Stimulated activated CD8-positive, alpha-beta memory T cell treated with anti-CD3 and anti-CD28 coated beads, Interleukin-4, amount 100 ng/mL, for 1 hour (primary cell): ENCODE results near the gene WDR4.
"Not testable (repeated sequence)": the region's sequence is repeated elsewhere in the genome, so short reads cannot be mapped to it uniquely, and the experiment has no call there.

Experiments
- DNase-seq, 2 donors: peaks; one replicate each; pipeline ENCODE4 v3.0.0-alpha.2; 2020; ENCODE audit warnings: low read depth in 2 of 2, low spot score in 1 of 2

The WDR4 gene

DNA sequence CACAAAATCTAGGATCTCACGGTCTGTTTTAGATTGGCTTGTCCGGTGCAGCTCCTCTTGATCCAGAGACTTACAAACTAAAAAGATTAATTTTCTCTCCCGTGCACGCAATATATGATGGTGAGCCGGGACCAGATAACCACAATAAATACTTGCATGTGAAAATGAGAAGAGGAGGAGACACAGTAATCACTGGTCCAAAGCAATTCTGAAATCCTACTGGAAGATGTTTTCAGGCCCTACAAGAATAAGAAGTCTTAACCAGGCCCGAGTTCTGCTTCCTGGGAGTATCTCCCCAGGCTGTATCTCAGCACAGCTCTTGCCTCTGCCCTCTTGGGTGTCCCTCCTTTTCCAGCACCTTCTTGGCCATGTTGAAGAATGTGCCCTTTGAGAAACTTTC, 1.0 kb upstream of the WDR4 start:
- no peak for DNase-seq

DNA sequence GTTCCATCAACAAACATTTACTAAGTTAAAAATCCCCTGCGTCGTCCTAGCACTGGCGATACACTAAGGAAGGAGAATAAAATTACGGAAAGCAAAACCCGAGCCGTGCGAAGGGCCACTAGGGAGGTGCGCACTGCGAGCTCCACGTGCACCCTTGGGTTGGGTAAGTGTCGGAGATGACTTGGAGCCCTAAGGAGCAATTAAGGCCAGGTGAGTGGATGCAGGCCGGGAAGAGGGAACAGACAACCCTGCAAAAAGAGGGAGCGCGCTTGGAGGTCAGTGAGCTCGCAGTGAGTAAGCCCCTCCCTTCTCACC, 704 bp downstream of the WDR4 start:
- DNase-seq: no peak

DNA sequence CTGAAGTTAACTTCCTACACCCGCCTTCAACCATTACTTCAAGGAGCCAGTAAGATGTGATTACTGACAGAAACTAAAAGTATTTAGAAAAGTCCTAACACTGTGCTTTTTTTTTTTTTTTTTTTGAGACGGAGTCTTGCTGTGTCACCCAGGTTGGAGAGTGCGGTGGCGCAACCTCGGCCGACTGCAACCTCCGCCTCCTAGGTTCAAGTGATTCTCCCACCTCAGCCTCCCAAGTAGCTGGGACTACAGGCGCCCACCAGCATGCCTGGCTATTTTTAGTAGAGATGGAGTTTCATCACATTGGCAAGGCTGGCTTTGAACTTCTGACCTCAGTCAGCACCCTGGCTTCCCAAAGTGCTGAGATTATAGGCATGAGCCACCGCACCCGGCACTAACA, 3.5 kb downstream of the WDR4 start:
- not testable (repeated sequence) for DNase-seq

DNA sequence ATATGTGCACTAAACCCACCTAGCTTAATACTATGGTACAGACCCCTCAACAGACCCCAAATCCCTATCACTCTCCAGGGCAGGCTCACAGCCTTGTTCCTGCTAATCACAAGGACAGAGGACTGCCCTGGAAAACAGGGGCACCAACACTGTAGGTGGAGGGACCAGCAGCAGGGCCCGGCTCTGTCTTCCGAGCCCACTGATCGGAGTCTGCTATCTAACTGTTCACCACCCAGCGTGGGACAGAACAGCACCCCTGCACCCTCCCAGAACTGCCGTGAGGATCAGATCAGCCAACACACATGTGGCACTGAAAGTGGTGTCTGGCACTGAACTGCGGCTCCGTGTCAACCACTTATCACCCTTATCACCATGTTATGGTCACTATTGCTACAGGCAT, 6.2 kb downstream of the WDR4 start:
- no peak for DNase-seq

DNA sequence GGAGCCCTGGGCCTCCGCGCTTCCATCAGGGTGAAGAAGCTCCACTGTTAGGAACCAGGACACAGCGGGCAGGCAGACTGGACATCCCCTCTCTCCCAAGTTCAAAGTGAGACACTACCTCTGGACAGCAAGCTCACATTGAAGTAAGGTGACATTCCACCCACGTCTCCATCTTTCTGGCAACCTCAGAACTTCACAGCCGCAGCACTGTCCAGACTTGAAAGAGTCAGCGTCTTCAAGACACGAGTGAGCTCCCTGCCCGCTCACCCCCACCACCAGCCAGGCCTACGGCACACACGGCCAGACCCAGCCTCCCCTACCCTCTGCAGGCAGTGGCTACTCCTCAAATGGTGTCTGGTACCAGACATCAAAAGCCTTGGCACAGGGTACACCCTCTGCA, 11.1 kb downstream of the WDR4 start:
- DNase-seq: no peak

DNA sequence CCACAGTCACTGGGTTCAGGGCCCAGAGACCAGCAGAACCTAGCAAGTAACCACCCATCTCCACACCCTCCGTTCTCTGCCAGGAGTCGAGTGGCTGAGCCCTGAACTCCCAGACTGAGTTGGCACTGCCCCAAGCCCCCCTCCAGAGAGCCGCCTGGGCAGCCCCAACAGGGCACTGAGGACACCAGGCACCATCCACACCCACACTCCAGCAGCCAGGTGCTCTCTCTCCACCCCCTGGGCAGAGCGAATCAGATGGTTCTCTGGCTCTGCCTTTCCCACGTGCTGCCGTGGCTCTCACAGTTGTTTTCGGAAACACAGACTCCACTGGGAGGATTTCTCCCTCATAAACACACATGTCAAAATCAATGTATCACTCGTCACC, 13.6 kb downstream of the WDR4 start:
- no peak for DNase-seq

DNA sequence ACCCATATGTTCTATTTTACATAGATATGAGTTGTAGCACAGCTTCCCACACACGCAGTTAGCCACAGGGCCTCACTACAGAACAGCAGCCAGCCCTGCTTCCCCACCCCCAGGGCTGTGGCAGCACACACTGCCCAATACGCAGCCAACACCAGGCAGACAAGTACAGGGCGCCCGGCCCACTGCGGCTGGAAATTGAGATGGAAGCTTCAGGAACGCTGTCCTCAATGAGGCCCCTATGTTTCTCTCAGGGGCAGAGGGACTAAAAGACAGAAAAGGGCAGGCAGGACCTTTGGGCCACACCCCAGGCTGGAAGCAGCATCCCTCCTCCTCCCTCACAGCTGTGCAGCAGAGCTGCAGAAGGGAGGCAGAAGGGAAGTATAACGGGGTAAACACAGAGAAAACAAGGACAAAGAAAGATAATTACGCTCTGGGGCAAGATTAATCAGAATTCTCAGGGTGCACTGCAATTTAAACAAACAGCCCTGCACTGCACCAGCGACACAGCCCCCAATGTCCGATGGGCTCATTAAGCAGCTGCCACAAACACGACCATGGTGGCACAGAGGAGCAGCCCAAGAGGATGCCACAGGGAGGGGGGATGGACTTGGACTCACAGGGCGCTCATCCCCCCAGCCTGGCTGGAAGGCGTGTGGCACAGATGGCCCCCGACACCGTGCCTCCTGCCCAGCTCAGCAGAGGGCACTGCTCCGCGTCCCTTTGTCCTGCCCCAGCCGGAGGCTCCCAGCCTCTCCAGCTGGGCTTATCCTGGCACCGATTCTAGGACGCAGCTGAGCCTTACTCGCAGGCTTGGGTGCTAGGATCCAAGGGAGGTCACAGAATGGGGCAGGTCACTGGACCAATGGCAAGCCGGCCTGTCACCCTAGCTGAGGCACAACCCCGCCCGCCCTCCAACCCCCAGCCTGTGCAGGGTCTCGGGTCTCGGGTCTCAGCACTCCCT, 14.2 kb downstream of the WDR4 start:
- DNase-seq: no peak

DNA sequence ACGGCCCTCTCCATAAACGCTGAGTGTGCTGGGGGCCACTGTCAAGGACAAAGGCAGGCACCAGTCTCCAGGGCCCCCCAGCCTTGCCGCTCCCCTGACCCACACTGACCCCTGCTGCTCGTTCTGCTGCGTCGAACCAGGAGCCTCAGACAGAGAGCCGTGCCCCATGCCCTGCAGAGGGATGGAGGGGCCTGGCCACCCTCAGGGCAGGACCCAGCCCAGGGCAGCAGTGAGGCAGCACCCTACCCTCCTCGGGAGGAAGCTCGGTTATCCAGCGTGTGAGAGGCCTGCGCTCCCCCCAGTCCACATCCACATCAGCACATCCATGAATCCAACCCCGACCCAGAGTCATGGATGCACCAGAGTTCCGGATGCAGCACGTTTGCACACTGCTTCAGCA, 15.1 kb downstream of the WDR4 start:
- DNase-seq: no peak

DNA sequence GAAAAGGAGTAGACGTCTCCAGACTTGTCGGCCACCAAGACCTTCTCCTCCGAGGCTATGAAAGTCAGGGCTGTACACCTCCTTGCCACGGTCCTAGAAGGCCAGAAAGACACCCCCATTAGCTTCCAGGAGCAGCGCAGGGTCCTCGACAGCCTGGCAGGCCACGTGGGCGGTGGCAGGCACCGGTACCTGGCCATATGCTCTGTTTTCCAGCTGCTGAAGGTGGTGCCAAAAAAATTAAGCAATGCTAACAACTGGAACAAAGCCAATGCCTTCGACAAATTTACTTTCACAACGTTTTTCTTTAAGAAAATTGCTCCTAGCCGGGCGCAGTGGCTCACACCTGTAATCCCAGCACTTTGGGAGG, 15.9 kb downstream of the WDR4 start:
- DNase-seq: no peak

DNA sequence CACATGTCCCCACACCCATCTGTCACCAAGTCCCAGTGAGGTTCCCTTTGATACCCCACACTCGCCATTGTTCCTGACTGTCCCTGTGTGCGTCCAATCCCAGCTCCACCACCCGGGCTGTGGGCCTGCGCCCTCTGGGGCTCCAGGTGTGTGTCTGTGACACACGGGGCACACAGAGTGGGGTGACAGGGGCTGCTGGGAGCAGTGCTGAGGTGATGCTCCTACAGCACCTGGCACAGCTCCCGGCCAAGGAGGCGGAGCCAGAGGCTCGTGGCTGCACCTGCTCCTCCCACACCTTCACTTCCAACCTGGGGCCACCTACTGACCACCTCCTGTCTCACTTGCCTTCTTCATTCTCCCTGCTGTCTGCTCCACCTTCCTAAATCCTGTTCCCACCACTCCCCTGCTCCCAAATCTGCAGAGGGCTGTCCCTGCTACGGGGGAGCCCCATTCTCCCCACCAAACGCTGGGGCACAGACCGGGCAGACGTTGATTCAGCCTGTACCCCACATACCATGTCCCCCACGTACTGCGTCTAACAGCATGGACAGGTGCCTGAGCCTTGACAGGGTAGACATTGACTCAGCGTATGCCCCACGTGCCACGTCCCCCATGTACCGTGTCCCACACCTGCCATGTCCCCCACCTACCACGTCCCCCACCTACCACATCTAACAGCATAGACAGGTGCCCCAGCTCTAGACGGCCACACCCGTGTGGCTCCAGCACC, 16.4 kb downstream of the WDR4 start:
- DNase-seq: no peak

DNA sequence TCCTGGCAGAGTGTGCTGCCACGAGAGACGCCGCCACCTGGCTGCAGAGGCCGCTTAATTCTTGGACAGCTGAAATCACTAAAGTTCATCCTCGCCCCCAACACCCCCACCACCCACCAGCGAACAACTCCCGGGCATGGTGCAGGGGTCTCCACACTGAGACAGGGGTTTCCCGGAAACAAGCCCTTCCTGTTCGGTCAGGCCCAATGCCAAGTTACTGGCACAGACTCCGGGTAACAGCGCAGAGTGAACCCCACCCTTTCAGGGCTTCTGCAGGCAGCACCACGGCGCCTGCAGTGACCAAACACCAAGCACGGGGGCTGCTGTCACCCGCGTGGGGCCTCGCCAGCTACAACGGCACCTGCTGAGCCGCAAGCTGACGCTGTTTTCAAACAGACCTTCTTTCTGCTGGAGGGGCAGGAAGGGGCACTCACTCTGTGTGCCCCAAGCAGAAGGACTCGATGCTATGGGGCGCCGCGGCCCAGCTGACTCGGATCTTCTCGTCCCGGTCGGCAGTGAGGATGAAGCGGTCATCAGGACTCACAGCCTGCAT, 17.4 kb downstream of the WDR4 start:
- DNase-seq: no peak

DNA sequence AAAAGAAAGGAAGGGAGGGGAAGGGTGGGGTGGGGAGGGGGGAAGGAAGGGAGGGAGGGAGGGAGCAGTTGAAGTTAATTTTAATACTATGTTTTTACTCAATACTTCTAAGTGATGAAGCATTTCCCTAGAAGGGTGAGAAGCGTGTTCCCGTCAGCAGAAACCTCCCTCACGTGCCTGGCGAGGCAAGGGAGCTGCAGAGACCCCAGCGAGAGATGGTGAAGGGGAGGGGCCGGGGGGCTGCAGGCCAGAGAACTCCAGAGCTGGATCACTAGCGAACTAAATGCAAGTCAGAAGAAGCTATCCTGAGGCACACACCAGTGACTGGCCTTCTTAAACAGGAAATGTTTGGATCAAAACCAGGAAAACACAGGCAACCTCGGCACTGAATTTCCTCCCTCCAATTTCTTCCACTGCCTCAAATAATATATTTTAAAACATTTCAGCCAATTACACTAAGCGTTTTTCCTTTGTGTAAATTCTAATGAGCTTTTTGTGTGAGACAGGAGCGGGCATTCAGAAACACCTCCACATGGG, 18.0 kb downstream of the WDR4 start:
- DNase-seq: no peak

DNA sequence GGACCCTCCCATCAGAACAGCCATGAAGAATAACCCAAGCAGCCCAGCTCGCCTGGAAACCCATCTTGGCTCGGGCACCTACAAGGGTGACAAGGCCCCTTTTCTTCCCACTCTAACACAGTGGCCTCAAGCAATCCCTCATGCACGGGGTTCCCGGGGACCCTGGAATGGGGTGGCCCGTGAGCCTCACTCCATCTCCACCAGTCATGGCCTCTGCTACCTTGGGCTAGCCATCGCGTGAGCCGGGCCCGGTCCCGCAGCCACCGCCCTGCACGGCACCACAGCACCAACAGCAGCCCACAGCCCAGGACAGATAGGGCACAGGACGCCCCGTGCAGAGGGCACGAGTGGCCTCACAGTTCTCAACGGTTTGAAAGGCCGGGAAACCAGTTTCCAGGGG, 19.0 kb downstream of the WDR4 start:
- DNase-seq: no peak

DNA sequence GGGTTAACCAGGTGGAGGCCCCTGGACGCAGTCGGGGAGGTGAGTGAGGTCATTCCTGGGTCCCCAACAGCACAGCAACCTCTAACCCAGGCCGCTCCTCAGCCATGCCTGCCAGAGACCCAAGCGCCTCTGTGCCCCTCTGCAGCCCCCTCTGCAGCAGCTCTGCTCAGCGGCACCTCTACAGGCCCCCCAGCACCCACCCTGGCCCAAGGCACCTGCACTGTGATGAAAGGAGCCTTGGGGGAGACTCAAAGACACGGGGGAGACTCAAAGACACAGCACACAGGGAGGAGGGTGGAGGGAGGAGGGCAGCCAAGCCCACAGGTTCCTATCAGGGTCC, 19.5 kb downstream of the WDR4 start:
- no peak for DNase-seq

DNA sequence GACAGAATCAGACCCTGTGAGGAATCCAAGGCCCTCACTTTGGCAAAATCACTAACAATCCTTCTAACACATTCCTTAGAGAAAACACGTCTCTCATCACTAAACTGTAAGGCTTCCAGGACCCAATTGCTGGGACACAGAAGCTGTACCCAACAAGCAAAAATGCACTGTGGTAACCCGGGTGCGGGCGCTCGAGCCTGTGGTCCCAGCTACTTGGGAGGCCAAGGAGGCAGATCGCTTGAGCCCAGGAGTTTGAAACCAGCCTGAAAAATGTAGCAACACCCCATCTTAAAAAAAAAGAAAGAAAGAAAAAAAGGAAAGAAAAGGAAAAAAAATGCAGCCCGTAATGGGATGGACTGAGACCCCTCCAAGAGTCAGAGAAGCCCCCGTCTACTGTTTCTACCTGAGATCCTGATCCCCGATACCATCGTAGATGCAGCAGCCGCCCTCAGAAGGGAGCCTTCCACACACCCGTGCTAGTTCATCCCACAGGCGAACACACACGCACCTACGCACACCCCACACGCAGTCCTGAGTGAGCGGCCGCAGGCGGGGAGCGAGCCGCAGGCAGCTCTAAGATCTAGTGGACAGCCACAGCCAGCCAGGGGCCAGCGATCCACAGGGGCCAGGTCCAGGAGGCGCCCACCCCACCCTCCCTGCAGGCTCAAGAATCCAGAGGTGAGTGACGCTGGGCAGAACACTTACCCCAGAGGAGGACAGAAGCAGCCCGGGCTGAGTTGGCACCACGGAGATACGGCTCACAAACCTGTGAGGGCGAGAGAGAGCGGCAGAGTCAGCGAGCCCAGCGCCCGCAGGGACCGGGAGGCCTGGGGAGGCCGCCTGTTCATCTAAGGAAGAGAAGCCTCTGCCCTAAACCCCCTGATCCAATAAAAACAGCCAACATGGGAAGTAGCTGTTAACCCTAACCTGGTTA, 20.1 kb downstream of the WDR4 start:
- no peak for DNase-seq

DNA sequence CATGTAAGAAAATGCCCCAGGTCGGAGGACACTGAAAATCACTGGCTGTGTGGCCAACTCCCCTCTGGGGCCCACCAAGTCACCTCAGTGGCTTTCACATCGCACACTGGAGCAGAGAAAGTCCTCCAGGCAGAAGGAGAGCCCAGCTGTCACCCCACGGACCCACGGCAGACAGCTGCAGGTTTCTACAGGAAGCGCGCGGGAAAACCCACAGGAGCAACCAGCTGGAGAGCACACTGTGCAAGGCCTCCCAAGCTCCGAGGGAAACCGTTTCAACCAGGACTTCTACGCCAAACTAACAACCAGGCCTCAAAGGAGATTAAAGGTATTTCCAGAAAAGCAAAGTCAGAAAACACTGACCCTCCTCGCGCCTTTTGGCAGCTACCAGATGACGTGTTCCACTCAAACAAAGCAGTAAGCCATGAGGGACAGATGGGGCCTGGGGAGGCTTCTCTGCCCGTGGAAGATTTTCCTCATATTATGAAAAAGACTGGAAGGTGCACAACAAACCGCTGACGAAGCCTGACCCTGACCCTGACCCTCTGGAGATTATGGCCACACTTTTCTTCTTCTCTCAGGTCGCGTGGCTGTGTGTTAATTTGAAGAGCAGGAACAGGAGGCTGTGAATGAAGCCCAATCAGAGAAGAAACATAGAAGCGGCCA, 21.0 kb downstream of the WDR4 start:
- DNase-seq: no peak

DNA sequence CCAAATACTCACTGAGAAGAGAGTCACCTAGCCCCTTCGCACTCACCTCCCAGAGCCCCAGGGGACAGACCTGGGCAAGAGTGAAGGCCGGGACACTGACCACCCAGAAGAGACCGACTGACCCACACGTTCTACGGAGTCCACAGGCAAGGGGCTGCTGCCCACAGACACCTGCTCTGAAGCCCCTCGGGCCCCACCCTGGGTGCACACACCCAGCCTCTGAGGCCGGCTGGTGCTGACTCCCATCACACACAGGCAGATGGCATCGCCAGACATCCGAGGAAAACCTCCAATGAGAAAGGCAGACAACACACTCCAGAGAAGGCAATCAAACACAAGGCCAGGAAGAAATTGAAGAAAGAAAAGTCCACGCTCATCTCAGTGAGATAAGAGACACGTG, 22.1 kb downstream of the WDR4 start:
- no peak for DNase-seq

DNA sequence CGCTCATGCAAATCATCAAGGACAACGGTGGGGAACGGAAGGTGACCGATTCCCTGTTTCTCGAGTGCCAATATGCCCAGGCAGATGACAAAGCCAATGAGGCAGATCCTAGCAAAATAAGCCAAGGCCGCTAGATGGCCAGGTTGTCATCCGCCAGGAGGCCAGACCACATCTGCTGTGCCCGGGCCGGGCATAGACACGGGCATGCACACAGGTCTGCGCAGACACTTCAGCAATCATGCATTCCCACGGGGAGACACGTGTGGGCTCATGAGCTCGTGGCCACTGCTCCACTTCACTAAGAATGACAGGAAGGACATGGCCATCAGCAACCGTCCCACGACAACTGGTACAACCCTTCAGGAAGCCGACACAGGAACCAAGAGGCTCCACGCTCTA, 23.4 kb downstream of the WDR4 start:
- no peak for DNase-seq

DNA sequence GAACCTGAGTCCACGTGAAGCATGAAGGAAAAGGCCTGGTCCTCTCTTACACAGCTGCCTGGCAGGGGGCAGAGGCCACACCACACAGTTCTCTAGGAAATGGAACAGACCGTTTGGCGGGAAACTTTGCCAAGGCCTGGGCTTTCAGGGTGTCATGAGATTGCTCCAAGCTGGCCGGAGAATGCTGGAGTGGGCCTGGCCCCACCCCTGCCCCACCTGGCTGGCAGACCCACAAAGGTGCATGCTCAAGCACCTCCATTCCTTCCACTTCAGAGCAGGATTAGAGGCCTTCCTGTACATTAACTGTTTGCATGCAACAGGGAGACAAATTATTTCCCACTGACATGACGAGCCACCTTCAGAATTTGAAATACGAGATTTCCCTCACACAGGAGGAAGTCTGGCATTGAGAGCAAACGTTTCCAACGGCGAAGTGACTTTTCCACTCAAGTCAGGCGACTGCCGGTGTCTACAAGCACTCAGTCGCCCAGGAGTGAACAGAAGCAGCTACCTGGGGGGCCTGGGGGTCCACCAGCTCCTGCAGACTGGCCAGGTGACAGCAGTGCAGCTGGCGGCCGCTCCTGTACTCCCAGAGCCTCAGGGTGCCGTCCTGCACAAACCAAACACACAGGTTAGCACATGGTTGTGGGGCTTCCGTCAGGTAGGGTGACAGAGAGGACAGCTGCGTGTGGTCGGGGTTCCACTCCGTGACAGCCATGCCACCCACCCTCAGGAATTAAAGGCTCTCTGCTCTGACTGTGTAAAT, 24.0 kb downstream of the WDR4 start:
- no peak for DNase-seq
